Measurements from ENCODE around the gene AQP9.
"Not testable (repeated sequence)": the region's sequence is repeated elsewhere in the genome, so short reads cannot be mapped to it uniquely, and the experiment has no call there.

The AQP9 gene

DNA sequence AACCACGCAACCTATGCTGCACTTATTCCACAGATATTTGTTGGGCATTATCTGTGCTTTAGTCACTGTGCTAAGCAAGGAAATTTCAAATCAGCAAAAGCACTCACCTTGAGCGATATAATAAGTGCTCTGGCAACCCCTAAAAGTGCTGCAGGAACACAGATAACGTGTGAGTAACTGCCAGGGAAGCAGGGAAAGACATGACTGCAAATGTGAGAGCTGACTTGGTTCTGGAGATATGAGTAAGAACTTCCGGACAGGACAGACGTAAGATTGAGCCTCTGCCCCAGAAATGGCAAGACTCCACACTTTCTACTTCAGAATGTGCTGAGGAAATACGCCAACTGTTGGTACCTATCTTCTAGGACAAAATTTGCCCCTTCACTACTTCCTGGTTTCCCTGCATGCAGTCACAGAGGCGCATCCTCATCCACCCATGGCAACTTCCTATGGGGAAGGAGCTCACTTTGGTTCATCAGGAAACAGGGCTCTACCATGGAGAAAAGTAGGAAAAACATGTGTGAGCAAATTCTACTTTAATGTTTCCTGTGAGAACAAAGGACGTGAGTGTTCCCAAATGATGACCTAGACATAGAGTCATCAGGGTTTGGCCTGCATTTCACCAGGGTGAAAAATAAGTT is 41.7 kb downstream of the AQP9 start:
- peak; percentile 37 to 77 for DNase-seq (ENCODE audit: low read depth in 2 of 2)
- TF ChIP-seq, protein P1, sequence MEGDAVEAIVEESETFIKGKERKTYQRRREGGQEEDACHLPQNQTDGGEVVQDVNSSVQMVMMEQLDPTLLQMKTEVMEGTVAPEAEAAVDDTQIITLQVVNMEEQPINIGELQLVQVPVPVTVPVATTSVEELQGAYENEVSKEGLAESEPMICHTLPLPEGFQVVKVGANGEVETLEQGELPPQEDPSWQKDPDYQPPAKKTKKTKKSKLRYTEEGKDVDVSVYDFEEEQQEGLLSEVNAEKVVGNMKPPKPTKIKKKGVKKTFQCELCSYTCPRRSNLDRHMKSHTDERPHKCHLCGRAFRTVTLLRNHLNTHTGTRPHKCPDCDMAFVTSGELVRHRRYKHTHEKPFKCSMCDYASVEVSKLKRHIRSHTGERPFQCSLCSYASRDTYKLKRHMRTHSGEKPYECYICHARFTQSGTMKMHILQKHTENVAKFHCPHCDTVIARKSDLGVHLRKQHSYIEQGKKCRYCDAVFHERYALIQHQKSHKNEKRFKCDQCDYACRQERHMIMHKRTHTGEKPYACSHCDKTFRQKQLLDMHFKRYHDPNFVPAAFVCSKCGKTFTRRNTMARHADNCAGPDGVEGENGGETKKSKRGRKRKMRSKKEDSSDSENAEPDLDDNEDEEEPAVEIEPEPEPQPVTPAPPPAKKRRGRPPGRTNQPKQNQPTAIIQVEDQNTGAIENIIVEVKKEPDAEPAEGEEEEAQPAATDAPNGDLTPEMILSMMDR (IDR thresholded peaks at IDR 0.05; ENCODE audit: low read depth, low read length): no peak
- no peak overlapping the region for H3K4me3 ChIP-seq (replicated peaks in 1 of 2; ENCODE audit: low read depth in 2 of 2, low read length in 2 of 2)

DNA sequence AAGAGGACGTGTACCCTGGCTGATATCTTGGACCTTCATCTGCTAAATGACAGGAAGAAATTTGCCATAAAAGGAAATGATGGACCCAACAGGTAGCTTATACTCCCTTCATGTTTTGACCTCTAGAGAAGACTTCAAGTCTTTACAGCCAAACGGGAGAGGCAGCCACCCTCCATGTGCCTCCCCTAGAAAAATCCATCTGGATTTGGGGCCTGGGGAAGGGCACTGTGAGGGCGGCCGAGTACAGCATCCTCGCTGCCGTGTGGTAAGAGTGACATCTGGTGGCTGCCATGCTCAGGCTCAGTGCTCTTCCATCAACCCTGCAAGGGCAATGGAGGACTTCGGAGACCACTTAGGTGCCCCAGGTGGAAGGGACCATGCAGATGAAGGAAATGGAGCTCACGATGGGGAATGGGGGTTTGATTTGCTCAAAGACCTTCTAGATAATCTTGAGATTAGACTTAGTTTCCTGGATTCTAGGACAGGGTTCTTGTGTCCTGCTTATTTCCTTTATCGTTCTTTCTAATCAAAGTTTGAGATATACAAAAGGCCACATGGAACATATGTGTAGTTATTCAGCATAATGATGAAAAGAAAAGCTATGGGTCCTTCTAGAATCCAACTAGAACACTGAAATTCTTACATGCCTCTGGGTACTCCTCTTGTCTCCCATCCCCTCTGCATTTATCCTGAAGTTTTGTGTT is 44.4 kb downstream of the AQP9 start:
- no peak overlapping the region for H3K4me3 ChIP-seq (replicated peaks in 1 of 2; ENCODE audit: low read depth in 2 of 2, low read length in 2 of 2)
- peak; percentile 71 to 72 for DNase-seq (ENCODE audit: low read depth in 2 of 2)
- TF ChIP-seq, protein P1 (IDR thresholded peaks at IDR 0.05; ENCODE audit: low read depth, low read length): peak; percentile 93

DNA sequence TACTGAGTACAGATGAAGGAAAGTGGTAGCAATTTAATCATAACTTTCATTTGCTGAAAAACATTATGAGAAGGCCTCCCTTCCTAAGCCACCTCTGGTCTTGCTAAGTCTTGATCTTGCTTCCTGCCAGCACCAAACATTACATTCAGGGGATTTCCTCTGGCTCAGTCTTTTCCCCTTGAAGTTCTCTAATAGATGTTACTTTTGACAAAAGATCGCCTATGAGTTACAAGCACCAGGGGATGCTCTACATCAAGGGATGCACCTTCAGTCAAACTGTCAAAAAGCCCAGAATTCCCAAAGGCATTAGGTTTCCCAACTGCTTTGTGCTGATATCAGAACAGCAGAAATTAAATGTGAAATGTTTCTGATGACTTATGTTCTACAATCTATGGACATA is 47.3 kb downstream of the AQP9 start:
- H3K4me3 ChIP-seq (replicated peaks in 1 of 2; ENCODE audit: low read depth in 2 of 2, low read length in 2 of 2): no peak overlapping the region
- DNase-seq (ENCODE audit: low read depth in 2 of 2): peak; percentile 42 to 69
- TF ChIP-seq, protein P1 (IDR thresholded peaks at IDR 0.05; ENCODE audit: low read depth, low read length): peak; percentile 57

DNA sequence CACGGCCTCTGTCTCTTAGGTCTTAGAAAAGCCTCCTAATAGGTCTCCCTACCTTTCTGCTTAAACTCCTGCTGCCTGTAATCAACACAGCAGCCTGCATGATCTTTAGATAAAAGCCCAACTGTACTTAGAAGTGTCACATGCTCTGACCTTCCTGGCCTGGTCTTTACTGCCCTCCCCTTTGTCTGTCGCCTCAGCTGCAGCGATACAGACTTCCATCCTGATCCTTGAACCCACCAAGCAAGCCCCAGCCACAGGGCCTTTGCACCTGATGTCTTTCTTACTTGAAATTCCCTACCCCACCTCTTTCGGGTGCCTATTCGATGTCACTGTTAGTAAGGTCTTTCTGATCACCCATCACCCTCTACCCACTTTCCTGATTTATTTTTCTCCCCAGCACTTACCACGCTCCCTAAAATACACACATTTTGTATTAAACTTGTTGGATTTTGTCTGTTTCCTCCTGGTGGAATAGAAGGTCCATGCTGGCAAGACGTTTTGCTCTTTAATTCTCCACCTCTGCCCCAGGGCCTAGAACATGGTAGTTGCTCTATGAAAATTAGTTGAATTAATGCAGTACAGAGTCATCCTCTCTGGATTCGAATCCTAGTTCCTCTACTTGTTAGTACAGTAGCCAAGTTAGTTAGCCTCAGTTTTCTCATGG is 51.1 kb downstream of the AQP9 start:
- TF ChIP-seq, protein P1 (IDR thresholded peaks at IDR 0.05; ENCODE audit: low read depth, low read length): no peak
- H3K4me3 ChIP-seq (replicated peaks in 1 of 2; ENCODE audit: low read depth in 2 of 2, low read length in 2 of 2): no peak overlapping the region
- DNase-seq (ENCODE audit: low read depth in 2 of 2): no peak

DNA sequence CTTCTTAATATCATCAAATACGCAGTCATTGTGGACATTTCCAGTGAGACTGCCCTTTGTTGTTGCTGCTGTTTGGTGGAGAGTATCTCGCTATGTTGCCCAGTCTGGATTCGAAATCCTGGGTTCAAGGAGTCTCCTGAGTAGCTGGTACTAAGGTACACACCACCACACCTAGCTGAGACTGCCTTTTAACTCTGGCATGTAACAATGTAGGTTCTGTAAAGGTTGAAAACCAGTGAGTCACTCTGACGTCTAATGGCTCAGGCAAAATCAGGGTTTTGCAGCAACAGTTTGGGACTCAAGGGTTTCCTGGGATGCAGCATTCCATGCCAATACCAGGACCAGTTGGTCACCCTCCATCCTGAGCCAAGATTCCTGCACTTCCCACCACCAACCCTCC is 52.2 kb downstream of the AQP9 start:
- H3K4me3 ChIP-seq (replicated peaks in 1 of 2; ENCODE audit: low read depth in 2 of 2, low read length in 2 of 2): no peak overlapping the region
- TF ChIP-seq, protein P1 (IDR thresholded peaks at IDR 0.05; ENCODE audit: low read depth, low read length): no peak
- DNase-seq (ENCODE audit: low read depth in 2 of 2): no peak

DNA sequence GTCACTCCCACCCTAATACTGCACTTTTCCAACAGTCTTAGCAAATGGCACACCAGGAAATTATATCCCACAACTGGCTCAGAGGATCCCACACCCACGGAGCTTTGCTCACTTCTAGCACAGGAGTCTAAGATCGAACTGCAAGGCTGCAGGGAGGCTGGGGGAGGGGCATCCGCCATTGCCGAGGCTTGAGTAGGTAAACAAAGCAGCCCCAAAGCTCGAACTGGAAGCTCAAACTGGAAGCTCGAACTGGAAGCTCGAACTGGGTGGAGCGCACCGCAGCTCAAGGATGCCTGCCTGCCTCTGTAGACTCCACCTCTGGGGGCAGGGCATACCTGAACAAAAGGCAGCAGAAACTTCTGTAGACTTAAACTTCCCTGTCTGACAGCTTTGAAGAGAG is 55.5 kb downstream of the AQP9 start:
- DNase-seq (ENCODE audit: low read depth in 2 of 2); H3K4me3 ChIP-seq (replicated peaks in 1 of 2; ENCODE audit: low read depth in 2 of 2, low read length in 2 of 2): not testable (repeated sequence)

DNA sequence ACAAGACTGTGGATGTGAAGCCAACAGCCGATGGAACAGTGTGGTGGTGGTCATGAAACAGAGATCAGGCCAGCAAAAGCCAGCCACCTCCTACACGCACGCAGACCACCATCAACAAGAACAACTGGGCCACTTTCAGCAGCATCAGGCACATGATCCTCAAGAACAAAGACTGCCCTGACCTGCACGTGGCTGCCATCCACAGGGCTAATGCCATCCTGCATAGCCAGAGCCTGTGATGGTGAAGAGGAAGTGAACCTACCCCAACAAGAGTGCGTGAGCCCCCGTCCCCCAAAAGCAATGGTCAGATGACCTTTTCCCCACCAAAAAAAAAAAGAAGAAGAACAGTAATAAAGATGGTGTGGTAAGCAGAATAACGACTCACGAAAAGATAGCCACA is 62.6 kb downstream of the AQP9 start:
- H3K4me3 ChIP-seq (replicated peaks in 1 of 2; ENCODE audit: low read depth in 2 of 2, low read length in 2 of 2): no peak overlapping the region
- DNase-seq (ENCODE audit: low read depth in 2 of 2): no peak
- TF ChIP-seq, protein P1 (IDR thresholded peaks at IDR 0.05; ENCODE audit: low read depth, low read length): no peak
